GM18499 (cell line): ENCODE measurements around the gene TRIM62.
"Not testable (repeated sequence)": the region's sequence is repeated elsewhere in the genome, so short reads cannot be mapped to it uniquely, and the experiment has no call there.

Experiments used
- ATAC-seq: cut with Tn5 transposase; IDR thresholded peaks from one replicate; pipeline ENCODE4 v1.9.1; 2021; ENCODE audit warnings: moderate number of reproducible peaks; ENCODE audit not compliant: insufficient read depth, unreplicated experiment

TRIM62 gene

GRCh38 chr1:33140153-33141149 is 41.4 kb downstream of the TRIM62 start:
- no peak for ATAC-seq

GRCh38 chr1:33137800-33138199 is 44.0 kb downstream of the TRIM62 start:
- ATAC-seq = no peak

GRCh38 chr1:33136041-33136440 is 45.8 kb downstream of the TRIM62 start:
- not testable (repeated sequence) for ATAC-seq

- ATAC-seq = no peak
Observed at GRCh38 chr1:33133478-33134105, 48.3 kb downstream of the TRIM62 start.

GRCh38 chr1:33132549-33132948 is 49.3 kb downstream of the TRIM62 start:
- ATAC-seq = no peak

GRCh38 chr1:33131191-33131590 is 50.7 kb downstream of the TRIM62 start:
- ATAC-seq = no peak

GRCh38 chr1:33130297-33130696 is 51.5 kb downstream of the TRIM62 start:
- ATAC-seq = no peak

- ATAC-seq = no peak
Observed at GRCh38 chr1:33128781-33129180, 53.1 kb downstream of the TRIM62 start.

GRCh38 chr1:33127001-33127823 is 54.6 kb downstream of the TRIM62 start:
- ATAC-seq = peak; percentile 90

GRCh38 chr1:33126411-33127000 is 55.3 kb downstream of the TRIM62 start:
- no peak for ATAC-seq

- not testable (repeated sequence) for ATAC-seq
Observed at GRCh38 chr1:33124647-33125046, 57.2 kb downstream of the TRIM62 start.

- no peak for ATAC-seq
Observed at GRCh38 chr1:33123266-33123665, 58.6 kb downstream of the TRIM62 start.

GRCh38 chr1:33122483-33123178 is 59.2 kb downstream of the TRIM62 start:
- no peak for ATAC-seq

GRCh38 chr1:33121728-33122127 is 60.1 kb downstream of the TRIM62 start:
- ATAC-seq = no peak

GRCh38 chr1:33120436-33121231 is 61.2 kb downstream of the TRIM62 start:
- no peak for ATAC-seq

- ATAC-seq = no peak
Observed at GRCh38 chr1:33119532-33120217, 62.2 kb downstream of the TRIM62 start.

- no peak for ATAC-seq
Observed at GRCh38 chr1:33119050-33119449, 62.8 kb downstream of the TRIM62 start.

GRCh38 chr1:33118274-33118673 is 63.6 kb downstream of the TRIM62 start:
- no peak for ATAC-seq
